Measurements from ENCODE around the gene PSMB7. TPM values are rescaled to one million over a fixed set of nuclear protein-coding genes. Genes with fewer than 3 reads are reported as not detected.
"Not testable (repeated sequence)": the region's sequence is repeated elsewhere in the genome, so short reads cannot be mapped to it uniquely, and the experiment has no call there.

Gene PSMB7
- polyA plus RNA-seq, 3 donors from 2014 or later: 167 to 256 (median 186) TPM

GRCh38 chr9:124437086-124437485 is 21.8 kb upstream of the PSMB7 start:
- H3K4me3 Mint-ChIP-seq: no peak overlapping the region
- peaks cover 0 to 3% (median 0%) of the 10 kb centered on the region in 3 donors for H3K36me3 Mint-ChIP-seq
- DNase-seq: no peak
- H3K27me3 Mint-ChIP-seq (ENCODE audit: low read depth in 3 of 3): peaks cover 1 to 20% (median 7%) of the 10 kb centered on the region in 3 donors
- no peaks in the 10 kb centered on the region for H3K4me1 Mint-ChIP-seq
- no peak overlapping the region for H3K27ac Mint-ChIP-seq
- H3K9me3 Mint-ChIP-seq: peaks cover 0 to 3% (median 0%) of the 10 kb centered on the region in 6 donors

- H3K4me1 Mint-ChIP-seq: no peaks in the 10 kb centered on the region
- H3K4me3 Mint-ChIP-seq: no peak overlapping the region
- H3K9me3 Mint-ChIP-seq: peaks cover 0 to 3% (median 0%) of the 10 kb centered on the region in 6 donors
- peaks cover 0 to 3% (median 0%) of the 10 kb centered on the region in 3 donors for H3K36me3 Mint-ChIP-seq
- DNase-seq: no peak
- no peak overlapping the region for H3K27ac Mint-ChIP-seq
- H3K27me3 Mint-ChIP-seq (ENCODE audit: low read depth in 3 of 3): peaks cover 1 to 17% (median 9%) of the 10 kb centered on the region in 3 donors
Measured at GRCh38 chr9:124436320-124436719, 21.1 kb upstream of the PSMB7 start.

DNA sequence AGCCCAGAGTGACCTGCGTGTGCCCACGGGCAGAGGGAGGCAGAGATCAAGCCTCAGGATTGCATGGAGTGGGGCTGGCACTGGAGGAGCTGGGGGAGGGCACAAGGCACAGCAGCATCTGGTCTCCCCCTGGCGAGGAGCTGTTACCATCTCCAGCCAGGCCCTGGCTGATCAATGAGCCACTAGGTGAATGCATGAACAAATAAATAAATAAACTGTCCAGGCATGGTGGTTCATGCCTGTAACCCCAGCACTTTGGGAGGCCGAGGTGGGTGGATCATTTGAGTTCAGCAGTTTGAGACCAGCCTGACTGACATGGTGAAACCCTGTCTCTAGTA is 14.3 kb upstream of the PSMB7 start:
- Mint-ChIP-seq H3K27ac (no peak overlapping the region), H3K36me3 (peaks cover 0 to 3% (median 0%) of the 10 kb centered on the region in 3 donors), H3K9me3 (peaks cover 0 to 3% (median 0%) of the 10 kb centered on the region in 6 donors), H3K4me3 (no peak overlapping the region), H3K4me1 (no peaks in the 10 kb centered on the region), H3K27me3 (ENCODE audit: low read depth in 3 of 3) (peaks cover 0 to 9% (median 7%) of the 10 kb centered on the region in 3 donors)
- DNase-seq: no peak

GRCh38 chr9:124428751-124429529 is 13.7 kb upstream of the PSMB7 start:
- no peaks in the 10 kb centered on the region for H3K9me3 Mint-ChIP-seq
- H3K27ac Mint-ChIP-seq: no peak overlapping the region
- H3K36me3 Mint-ChIP-seq: peaks cover 0 to 3% (median 0%) of the 10 kb centered on the region in 3 donors
- no peak overlapping the region for H3K4me3 Mint-ChIP-seq
- no peaks in the 10 kb centered on the region for H3K4me1 Mint-ChIP-seq
- peaks cover 0 to 11% (median 7%) of the 10 kb centered on the region in 3 donors for H3K27me3 Mint-ChIP-seq (ENCODE audit: low read depth in 3 of 3)
- no peak for DNase-seq

DNA sequence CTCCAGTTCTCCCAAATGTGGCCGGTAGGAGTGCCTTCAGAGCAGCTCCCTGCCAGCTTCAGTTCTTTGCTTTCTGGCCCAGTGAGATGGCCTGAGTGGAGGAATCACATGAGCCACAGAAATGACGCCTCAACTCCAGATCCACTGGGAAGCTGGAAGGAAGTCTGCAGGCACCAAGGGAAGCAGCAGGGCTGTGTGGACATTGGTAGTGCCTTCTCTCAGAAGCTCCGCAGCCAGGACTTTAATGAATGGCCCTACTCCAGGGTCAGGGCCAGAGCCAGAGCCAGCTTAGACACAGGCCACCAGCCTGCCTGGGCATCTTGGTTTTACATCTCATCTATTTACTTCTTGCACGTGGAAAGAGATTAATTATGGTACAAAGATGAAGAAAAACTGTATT is 12.0 kb upstream of the PSMB7 start:
- H3K4me1 Mint-ChIP-seq: no peaks in the 10 kb centered on the region

GRCh38 chr9:124426361-124426760 is 11.1 kb upstream of the PSMB7 start:
- Mint-ChIP-seq H3K36me3 (no peaks in the 10 kb centered on the region), H3K4me1 (no peaks in the 10 kb centered on the region), H3K9me3 (no peaks in the 10 kb centered on the region), H3K27ac (no peak overlapping the region), H3K27me3 (ENCODE audit: low read depth in 3 of 3) (peaks cover 2 to 7% (median 5%) of the 10 kb centered on the region in 3 donors), H3K4me3 (no peak overlapping the region)
- DNase-seq: no peak

More for the DNA sequence above, 12.0 kb upstream of the PSMB7 start:
- no peaks in the 10 kb centered on the region for H3K36me3 Mint-ChIP-seq
- no peak overlapping the region for H3K4me3 Mint-ChIP-seq
- peaks cover 0 to 11% (median 8%) of the 10 kb centered on the region in 3 donors for H3K27me3 Mint-ChIP-seq (ENCODE audit: low read depth in 3 of 3)
- no peaks in the 10 kb centered on the region for H3K9me3 Mint-ChIP-seq
- H3K27ac Mint-ChIP-seq: no peak overlapping the region
- no peak for DNase-seq

GRCh38 chr9:124425733-124426132 is 10.5 kb upstream of the PSMB7 start:
- not testable (repeated sequence) for H3K4me1 Mint-ChIP-seq; H3K4me3 Mint-ChIP-seq; H3K9me3 Mint-ChIP-seq; H3K36me3 Mint-ChIP-seq; H3K27me3 Mint-ChIP-seq (ENCODE audit: low read depth in 3 of 3); DNase-seq; H3K27ac Mint-ChIP-seq

DNA sequence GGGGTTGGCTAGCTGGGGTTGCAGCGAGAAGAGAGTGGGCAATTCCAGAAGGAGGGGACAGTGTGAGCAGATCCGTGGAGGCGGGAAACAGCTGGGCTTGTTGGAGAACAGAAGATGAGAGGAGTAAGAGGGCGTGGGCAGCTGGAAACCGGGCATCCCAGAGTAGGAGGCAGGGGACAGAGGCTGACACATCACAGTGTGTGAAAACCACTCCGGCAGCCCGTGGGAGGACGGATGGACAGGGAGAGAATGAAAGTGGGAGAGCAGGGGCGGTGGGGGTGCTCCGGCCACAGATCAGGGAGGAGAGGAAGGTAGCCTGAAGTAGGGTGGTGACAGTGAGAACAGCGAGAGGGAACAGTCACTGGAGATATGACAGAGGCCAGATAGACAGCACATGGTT is 8.3 kb upstream of the PSMB7 start:
- Mint-ChIP-seq H3K4me1 (peaks cover 5 to 6% of the 10 kb centered on the region in 2 donors), H3K27me3 (ENCODE audit: low read depth in 3 of 3) (peaks cover 5 to 6% (median 5%) of the 10 kb centered on the region in 3 donors), H3K27ac (no peak overlapping the region)

DNA sequence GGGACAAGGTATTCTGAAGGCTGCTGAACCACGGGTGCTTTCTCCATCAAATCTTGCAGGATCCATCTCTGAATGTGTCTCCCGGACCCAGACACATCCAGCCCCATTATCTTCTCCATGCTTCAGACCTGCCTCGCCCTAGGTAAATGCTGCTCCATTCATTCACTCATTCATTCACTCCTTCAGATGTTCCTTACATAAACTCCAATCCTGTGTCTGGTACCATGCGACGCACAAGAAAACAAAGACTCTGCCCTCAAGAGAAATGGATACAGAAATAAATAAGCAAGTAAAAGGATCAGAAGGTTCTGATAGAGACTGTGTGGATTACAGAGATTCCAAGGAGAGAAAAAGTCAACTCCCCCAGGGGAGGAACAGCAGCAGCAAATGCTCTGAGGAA is 7.9 kb upstream of the PSMB7 start:
- Mint-ChIP-seq H3K36me3 (no peaks in the 10 kb centered on the region), H3K4me1 (peaks cover 5 to 6% of the 10 kb centered on the region in 2 donors), H3K4me3 (no peak overlapping the region), H3K9me3 (no peaks in the 10 kb centered on the region), H3K27ac (no peak overlapping the region), H3K27me3 (ENCODE audit: low read depth in 3 of 3) (peaks cover 5 to 6% (median 5%) of the 10 kb centered on the region in 3 donors)
- DNase-seq: no peak

More for the DNA sequence above, 8.3 kb upstream of the PSMB7 start:
- Mint-ChIP-seq H3K36me3 (no peaks in the 10 kb centered on the region), H3K4me3 (no peak overlapping the region), H3K9me3 (no peaks in the 10 kb centered on the region)
- no peak for DNase-seq

DNA sequence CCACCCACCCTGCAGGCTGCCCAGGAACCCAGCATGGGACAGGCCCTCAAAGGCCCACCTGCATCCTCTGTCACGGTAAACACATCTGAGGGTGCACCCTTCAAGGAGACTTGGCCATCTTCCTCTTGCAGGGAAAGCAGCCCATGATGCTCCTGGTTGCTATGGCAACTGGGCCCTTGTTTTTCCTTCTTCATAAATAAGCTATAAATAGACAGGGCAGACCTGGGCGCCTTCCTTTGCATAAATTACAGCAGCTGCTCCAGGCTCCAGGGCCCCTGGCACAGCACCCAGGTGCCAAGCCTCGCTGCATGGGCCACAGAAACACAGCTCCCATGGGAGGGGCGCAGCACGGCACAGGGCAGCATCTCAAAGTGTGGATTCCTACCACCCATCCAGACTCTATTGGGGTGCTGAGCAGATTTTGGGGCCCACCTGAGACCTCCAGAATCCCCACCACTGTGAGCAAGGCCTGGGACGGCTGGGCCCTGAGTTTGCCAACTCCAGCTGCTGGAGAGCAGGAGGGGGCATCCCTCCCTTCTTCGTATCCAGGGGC is 5.8 kb upstream of the PSMB7 start:
- H3K9me3 Mint-ChIP-seq: no peaks in the 10 kb centered on the region
- H3K36me3 Mint-ChIP-seq: no peaks in the 10 kb centered on the region
- peaks cover 5 to 6% of the 10 kb centered on the region in 2 donors for H3K4me1 Mint-ChIP-seq
- H3K4me3 Mint-ChIP-seq: no peak overlapping the region
- peaks cover 5 to 6% (median 5%) of the 10 kb centered on the region in 3 donors for H3K27me3 Mint-ChIP-seq (ENCODE audit: low read depth in 3 of 3)
- DNase-seq: no peak
- H3K27ac Mint-ChIP-seq: no peak overlapping the region

GRCh38 chr9:124419832-124420489 is 4.7 kb upstream of the PSMB7 start:
- H3K4me1 Mint-ChIP-seq: peaks cover 13% of the 10 kb centered on the region in 2 donors
- no peak overlapping the region for H3K4me3 Mint-ChIP-seq
- no peak overlapping the region for H3K27ac Mint-ChIP-seq
- DNase-seq: no peak
- H3K36me3 Mint-ChIP-seq: no peaks in the 10 kb centered on the region
- H3K27me3 Mint-ChIP-seq (ENCODE audit: low read depth in 3 of 3): peaks cover 5 to 8% (median 6%) of the 10 kb centered on the region in 3 donors
- peaks cover 0 to 2% (median 0%) of the 10 kb centered on the region in 6 donors for H3K9me3 Mint-ChIP-seq

- H3K27ac Mint-ChIP-seq: peak overlapping the region; percentile 31 to 96 (median 92)
- H3K36me3 Mint-ChIP-seq: peaks cover 4 to 30% (median 15%) of the 10 kb centered on the region in 3 donors
- DNase-seq: no peak
- H3K27me3 Mint-ChIP-seq (ENCODE audit: low read depth in 3 of 3): peaks cover 0 to 3% (median 3%) of the 10 kb centered on the region in 3 donors
- peak overlapping the region; percentile 96 to 99 (median 98) for H3K4me3 Mint-ChIP-seq
- peaks cover 0 to 2% (median 0%) of the 10 kb centered on the region in 6 donors for H3K9me3 Mint-ChIP-seq
- peaks cover 30 to 47% of the 10 kb centered on the region in 2 donors for H3K4me1 Mint-ChIP-seq
Measured at GRCh38 chr9:124415852-124416484, 726 bp upstream of the PSMB7 start.

GRCh38 chr9:124414612-124415011 is 630 bp downstream of the PSMB7 start:
- Mint-ChIP-seq H3K27ac (peak overlapping the region; percentile 88 to 96 (median 93)), H3K36me3 (peaks cover 4 to 37% (median 22%) of the 10 kb centered on the region in 3 donors), H3K4me1 (peaks cover 30 to 53% of the 10 kb centered on the region in 2 donors), H3K27me3 (ENCODE audit: low read depth in 3 of 3) (peaks cover 0 to 3% (median 2%) of the 10 kb centered on the region in 3 donors), H3K4me3 (peak overlapping the region; percentile 96 to 99 (median 98)), H3K9me3 (peaks cover 0 to 2% (median 0%) of the 10 kb centered on the region in 6 donors)
- DNase-seq: no peak
